Measurements from ENCODE around the gene MAGI1.
"Not testable (repeated sequence)": the region's sequence is repeated elsewhere in the genome, so short reads cannot be mapped to it uniquely, and the experiment has no call there.

Gene MAGI1

GRCh38 chr3:66038726-66039589 is at the start of gene MAGI1:
Gene MAGI1 (minus strand): TSS chr3:66038918. CDS start chr3:66038308, 610 bp downstream.
- no peak for DNase-seq (ENCODE audit: low read depth in 3 of 3)

DNA sequence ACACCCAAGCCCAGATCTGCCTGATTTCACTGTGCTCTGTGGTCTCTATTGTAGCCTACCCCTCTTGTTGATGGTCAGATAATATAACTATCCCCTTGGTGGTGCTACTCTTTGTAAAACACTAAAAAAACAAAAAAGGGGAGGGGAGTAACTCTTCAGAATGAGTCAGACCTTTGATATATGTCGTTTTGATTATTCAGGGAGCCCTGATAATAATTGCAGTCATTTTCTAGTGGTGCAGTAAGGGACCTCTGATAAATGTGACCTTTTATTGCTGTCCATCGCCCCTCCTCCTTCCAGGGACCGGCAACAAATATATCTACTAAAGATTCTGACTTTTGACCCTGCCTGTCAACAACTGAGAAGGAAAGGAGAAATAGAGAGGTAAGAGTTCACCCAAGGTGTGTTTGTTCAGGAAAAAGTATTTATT is 45.1 kb upstream of the MAGI1 start:
- no peak for DNase-seq (ENCODE audit: low read depth in 3 of 3)

DNA sequence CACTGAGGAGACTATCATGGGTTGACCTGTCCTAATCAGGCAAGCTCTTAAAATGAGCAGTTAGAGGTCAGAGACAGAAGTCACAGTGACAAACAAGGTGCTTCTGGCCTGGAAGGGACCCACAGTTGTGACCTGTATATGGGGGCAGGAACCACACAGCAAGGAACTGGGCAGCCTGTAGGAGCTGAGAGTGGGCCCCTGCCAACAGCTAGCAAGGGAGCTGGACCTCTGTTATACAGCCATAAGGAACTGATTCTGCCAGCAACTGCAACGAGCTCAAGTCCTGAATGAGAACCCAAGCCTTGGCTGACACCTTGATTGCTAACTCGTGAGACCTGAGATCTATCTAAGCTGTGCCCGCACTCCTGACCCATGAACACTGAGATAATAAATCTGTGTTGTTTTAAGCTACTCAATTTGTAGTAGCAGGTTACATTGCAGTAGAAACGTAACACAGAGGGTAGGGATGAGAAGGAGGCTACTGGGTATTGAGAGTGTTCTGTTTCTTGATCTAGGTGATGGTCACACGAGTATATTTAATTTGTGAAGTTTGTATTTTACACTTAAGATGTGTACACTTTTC is 44.5 kb upstream of the MAGI1 start:
- no peak for DNase-seq (ENCODE audit: low read depth in 3 of 3)

DNA sequence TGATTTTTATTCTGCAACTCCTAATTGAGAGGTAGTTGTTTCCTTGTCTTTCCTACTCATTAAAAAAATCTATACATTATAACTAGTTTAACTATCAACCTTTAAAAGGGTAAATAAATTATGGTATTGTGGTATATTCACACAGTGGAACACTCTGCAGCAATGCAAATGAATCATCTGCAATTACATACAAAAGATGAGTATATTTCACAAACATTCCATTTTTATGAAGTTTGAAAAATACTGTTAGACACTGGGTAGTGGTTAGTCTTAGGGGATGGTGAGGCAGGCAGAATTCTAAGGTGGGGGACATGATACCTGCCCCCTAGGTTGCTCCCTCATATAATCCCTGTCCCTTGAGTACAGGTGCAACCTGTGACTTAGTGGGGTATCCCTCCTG is 44.0 kb upstream of the MAGI1 start:
- DNase-seq (ENCODE audit: low read depth in 3 of 3): no peak

DNA sequence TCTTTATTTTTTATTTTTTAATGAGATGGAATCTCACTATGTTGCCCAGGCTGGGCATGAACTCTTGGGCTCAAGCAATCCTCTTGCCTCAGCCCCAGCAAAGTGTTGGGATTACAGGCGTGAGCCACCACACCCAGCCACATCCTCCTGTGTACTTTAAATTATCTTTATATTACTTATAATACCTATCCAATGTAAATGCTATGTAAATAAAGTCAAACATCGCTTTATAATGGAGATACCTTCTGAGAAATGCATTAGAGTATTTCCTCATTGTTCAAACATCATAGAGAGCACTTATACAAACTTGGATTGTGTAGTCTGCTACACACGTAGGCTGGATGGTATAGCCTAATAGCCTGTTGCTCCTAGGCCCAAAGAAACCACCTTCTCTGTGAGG is 41.4 kb upstream of the MAGI1 start:
- DNase-seq (ENCODE audit: low read depth in 3 of 3): no peak

DNA sequence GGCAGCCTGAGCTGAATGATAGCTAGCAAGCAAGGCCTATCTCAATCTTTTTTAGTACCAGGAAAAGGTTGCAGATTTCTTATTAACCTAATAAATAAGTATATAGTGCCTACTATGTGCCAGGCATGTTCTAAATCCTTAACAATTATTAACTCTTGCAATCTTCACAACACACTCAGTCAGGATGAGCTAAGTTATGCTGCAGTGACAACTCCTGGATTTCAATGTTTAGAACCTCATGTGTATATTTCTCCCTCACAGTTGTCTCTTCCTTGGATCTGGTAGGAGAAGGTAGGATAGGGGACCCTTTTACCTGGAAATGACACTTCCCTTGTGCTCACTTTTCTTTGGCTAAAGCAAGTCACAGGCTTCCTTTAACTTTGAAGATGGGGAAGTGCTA is 39.3 kb upstream of the MAGI1 start:
- no peak for DNase-seq (ENCODE audit: low read depth in 3 of 3)

GRCh38 chr3:66076861-66077470 is 38.2 kb upstream of the MAGI1 start:
- DNase-seq (ENCODE audit: low read depth in 3 of 3): no peak

GRCh38 chr3:66075281-66075680 is 36.6 kb upstream of the MAGI1 start:
- no peak for DNase-seq (ENCODE audit: low read depth in 3 of 3)

- no peak for DNase-seq (ENCODE audit: low read depth in 3 of 3)
These were observed 34.9 kb upstream of the MAGI1 start for GRCh38 chr3:66073464-66074141.

DNA sequence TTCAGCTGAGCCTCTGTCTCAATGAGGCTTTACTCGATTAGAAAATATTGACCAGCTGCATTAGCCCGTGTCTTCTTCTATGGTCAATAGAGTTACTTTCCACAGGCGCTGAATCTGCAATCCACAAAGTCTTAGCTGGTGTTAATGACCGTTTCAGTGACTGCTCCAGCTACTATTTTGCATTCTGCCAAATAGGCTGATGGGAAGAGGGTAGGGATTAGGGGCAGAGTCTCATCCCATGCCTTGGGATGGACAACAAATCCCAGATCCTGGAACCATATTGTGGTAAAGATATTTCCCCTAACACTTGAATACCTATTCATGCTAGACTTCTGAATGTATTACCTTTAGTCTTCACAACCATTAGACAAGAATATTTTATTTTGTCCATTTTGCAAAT is 29.5 kb upstream of the MAGI1 start:
- no peak for DNase-seq (ENCODE audit: low read depth in 3 of 3)

- DNase-seq (ENCODE audit: low read depth in 3 of 3): no peak
These were observed 28.4 kb upstream of the MAGI1 start for GRCh38 chr3:66066963-66067617.

DNA sequence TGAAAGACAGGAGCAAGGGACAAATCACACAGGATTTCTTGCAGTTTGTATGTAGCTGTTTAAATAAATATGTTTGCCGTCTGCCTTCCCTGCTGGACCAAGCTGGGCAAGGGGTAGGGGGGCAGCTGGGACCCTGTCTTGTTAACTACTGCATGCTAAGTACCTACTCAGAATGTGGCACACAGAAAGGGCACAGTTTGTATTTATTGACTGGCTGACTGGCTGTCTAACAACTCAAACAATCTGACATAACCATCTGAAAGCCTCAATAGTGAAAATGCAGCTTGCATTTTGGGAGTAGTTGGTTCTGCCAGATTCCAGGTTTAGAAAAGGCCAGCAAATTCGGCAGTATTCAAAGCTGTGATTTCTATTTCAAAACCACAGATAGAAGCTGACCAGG is 16.6 kb upstream of the MAGI1 start:
- DNase-seq (ENCODE audit: low read depth in 3 of 3): no peak

DNA sequence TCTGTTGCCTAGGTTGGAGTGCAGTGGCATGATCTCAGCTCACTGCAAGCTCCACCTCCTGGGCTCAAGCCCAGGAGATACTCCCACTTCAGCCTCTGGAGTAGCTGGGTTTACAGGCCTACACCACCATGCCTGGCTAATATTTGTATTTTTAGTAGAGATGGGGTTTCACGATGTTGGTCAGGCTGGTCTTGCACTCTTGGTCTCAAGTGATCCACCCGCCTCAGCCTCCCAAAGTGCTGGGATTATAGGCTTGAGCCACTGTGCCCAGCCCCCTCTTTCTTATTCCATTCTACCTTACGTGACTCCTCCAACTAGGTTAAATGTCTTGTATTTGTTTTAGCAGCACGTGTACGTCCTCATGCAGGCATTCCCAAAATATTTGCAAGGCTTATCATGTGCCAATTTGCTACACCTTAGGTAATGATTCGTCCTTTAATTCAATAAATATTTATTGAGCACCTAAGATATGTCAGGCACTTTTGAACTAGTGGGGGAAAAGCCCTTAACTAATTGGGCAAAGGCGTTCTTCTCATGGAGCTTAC is 14.9 kb upstream of the MAGI1 start:
- no peak for DNase-seq (ENCODE audit: low read depth in 3 of 3)

DNA sequence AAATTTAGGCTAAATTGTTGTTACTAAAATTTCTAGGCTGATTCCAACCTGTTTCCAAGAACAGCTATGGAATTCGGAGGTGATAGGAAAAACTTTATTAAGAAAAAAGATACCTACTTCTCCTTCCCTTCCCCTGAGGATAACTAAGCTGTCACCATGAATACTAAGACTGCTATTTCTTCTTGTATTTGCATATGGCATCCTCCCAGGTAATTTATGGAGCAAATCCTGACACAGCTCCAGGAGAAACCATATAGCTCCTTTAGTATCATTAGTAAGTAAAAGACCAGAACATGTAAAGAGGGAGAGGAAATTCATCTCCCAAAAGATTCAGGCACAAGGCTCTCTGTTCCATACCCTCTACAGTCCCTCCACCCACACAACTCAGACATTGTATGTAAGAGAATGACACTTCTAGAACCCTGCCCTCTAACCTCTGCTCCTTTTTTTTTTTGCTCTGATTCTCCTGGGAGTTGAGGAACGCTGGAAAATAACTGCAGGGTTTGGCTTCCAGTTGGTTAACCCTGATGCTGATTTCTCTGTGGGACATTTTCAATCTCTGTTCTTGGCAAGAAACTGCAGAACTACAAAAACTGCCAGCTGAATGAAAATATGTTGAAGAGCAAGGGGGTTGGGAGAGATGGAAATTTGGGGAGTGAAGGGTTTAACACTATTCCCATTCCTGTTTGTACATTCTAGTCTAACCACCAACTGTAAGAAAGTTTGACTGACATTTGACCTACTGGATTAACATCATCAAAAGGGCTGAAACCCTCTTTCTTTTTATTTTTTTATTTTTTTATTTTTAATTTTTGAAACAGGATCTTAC is 14.2 kb upstream of the MAGI1 start:
- no peak for DNase-seq (ENCODE audit: low read depth in 3 of 3)

DNA sequence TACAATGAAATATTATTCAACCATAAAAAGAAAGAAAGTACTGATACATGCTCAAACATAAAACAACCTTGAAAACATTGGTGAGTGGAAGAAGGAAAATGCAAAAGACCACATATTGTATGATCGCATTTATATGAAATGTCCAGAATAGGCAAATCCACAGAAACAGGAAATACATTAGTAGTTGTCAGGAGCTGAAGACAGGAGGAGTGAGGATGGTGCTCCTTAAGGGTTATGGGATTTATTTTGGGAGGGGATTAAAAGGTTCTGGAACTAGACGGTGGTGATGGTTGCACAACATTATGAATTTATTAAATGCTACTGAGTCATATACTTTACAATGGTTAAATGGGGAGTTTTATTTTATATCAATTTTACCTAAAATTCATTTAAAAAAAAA is 12.1 kb upstream of the MAGI1 start:
- no peak for DNase-seq (ENCODE audit: low read depth in 3 of 3)

- DNase-seq (ENCODE audit: low read depth in 3 of 3): no peak
These were observed 9.3 kb upstream of the MAGI1 start for GRCh38 chr3:66048051-66048395.

DNA sequence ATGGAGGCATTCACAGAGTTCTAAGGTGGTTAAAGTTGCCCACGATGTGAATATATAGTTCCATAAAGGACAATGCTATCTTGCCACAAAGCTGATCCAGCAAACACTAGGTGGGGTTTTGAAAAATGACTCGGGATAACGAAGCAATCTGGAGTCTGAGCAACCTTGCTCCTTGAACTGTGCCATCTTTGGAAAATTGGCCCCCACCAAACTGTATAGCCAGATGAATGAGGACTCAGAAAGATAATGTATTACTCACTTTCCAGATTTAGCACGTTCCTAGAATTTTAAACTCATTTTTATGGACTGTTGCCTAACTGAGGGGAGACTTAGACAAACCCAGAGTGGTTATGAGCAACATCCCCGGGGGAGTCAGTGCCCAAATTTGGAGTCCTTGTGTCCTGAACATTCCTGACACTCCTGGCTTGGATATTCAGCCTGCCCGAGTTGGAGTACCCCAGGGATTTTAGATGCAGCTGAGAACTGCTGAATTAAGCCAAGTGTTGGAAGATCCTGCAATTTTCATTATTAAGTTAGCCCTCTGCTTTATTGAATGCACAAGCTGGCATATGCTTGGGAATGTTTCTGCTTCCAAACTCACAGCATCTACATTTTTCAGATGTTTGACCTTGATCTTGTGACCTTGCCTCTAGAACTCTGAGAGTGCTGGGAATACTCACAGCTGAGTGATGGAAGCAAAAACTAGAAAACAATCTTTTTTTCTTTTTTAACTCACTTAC is 8.8 kb upstream of the MAGI1 start:
- no peak for DNase-seq (ENCODE audit: low read depth in 3 of 3)

- not testable (repeated sequence) for DNase-seq (ENCODE audit: low read depth in 3 of 3)
These were observed 7.6 kb upstream of the MAGI1 start for GRCh38 chr3:66046321-66046720.

DNA sequence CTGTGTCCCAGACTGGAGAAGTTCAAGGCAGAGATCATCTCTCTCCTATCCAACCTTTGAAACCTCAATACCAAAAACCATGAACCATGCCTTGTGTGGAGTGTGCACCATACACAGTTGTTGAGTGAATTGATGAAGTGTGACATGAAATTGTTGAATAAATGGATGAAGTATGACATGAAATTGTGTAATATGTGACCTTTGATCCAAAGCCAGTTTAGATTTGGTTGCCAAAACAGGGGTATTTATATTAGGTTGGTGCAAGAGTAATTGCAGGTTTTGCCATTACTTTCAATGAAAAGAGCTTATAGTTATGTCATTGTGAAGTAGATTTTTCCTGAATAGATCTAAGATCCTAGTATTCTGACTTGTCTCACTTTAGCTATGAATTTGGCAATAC is 3.1 kb upstream of the MAGI1 start:
- DNase-seq (ENCODE audit: low read depth in 3 of 3): no peak

GRCh38 chr3:66041116-66041515 is 2.4 kb upstream of the MAGI1 start:
- no peak for DNase-seq (ENCODE audit: low read depth in 3 of 3)
